K562 treated with DMSO at 1 percent for 12 hours (cell line): ENCODE data around the gene LRATD1. TPM values are rescaled to one million over a fixed set of nuclear protein-coding genes. Genes with fewer than 3 reads are reported as not detected.

Experiments
- total RNA-seq: library from RNA; unstranded; fragments of 300-600 nt; gene quantifications from 2 replicates; pipeline ENCODE4 v1.2.3, GENCODE V29; 2022; ENCODE audit not compliant: insufficient read depth

LRATD1 gene
- total RNA-seq = 0.66 and 0.99 TPM in 2 replicates

GRCh38 chr2:14632133-14632936 is at the start of gene LRATD1:
LRATD1 (plus strand) TSS chr2:14632717; CDS start chr2:14633980, 1,263 bp downstream.

